Erythroblast (primary cell): ENCODE results near the gene C1GALT1C1.
"Not testable (repeated sequence)": the region's sequence is repeated elsewhere in the genome, so short reads cannot be mapped to it uniquely, and the experiment has no call there.

Source experiments
- GATA1 ChIP-seq: IDR thresholded peaks from 2 replicates; pipeline ENCODE4 v1.6.1; 2011; ENCODE audit warnings: low read depth, mild to moderate bottlenecking, control low read depth, low read length, moderate library complexity
- POLR2A ChIP-seq: IDR thresholded peaks from 2 replicates; pipeline ENCODE4 v1.6.1; 2011; ENCODE audit warnings: mild to moderate bottlenecking, low read length

DNA sequence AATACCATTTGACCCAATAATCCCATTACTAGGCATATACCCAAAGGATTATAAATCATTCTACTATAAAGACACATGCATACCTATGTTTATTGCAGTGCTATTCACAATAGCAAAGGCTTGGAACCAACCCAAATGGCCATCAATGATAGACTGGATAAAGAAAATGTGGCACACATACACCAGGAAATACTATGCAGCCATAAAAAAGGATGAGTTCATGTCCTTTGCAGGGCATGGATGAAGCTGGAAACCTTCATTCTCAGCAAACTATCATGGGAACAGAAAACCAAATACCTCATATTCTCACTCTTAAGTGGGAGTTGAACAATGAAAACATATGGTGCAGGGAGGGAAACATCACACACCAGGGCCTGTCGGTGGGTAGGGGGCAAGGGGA, 22.4 kb upstream of the C1GALT1C1 start:
- not testable (repeated sequence) for TF ChIP-seq POLR2A, GATA1
